ENCODE measurements around the gene SOX1.

GRCh38 chr13:112116187-112116950 lies 49.4 kb downstream of the SOX1 start:
- no peak for TF ChIP-seq POLR2A (IDR thresholded peaks at IDR 0.05)
- no peak for TF ChIP-seq CTCF (IDR thresholded peaks at IDR 0.05)
